ENCODE data around the gene UCHL5.

Gene UCHL5

DNA sequence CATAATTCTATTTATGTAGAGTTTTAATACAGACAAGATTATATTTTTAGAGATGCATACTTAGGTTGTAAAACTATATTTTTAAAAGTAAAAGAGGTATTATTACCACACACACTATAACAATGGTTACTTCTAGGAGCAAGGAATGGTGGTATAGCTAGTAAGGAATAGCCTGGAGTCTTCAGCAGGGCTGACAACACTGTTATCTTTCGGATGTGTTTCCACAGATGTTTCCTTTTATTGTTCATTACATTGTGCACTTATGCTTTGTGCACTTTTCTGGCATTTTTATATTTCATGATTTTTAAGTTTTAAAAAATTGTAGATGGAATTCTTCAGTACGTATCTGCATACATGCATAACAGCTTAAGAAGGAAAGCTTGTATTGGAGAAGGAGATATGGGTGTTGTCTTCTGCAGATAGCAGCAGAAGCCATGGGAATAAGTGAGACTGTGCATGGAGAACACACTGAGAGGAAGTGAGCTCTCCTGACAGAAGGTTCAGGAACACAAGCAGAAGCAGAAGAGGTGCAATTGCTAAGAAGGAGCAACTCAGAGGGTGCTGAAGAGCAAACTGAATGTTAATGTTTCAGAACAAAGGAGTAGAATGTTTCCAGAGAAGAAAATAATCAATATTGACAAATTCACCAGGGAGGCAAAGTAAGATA is 91.8 kb downstream of the UCHL5 start:
- DNase-seq (ENCODE audit: low read depth), result no peak

DNA sequence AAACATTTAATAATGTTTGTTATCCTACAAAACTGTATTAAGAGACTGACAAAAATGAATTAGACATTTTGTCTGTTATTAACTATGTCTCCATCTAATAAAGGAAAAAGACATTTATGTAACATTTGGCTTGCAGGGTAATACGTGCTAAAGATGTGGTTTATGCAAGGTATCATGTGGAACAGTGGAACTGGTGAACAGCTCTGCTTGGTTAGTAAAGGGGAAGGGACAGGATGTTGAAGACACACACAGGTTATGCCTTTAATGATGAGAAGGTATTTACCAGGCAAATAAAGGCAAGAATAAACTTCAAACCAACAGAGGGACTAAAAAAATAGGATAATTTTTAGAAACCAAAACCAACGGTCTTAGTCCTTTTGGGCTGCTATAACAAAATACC is 93.1 kb downstream of the UCHL5 start:
- DNase-seq (ENCODE audit: low read depth), result no peak

DNA sequence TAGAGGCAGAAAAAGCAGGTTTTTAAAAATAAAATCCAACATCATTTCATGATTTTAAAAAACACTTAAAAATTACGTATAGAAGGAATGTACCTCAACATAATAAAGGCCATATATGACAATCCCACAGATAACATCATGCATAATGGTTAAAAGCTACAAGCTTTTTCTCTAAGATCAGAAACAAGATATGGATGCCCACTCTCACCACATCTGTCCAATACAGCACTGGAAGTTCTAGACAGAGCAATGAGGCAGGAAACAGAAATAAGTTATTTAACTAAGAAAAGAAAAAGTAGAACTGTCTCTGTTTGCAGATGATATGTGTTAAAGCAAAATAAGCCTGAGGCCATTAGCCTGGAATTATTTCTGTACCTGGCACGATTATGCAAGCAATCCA is 96.3 kb downstream of the UCHL5 start:
- no peak for DNase-seq (ENCODE audit: low read depth)
